T follicular helper cell (primary cell): ENCODE results near the gene MRPL52.
"Not testable (repeated sequence)": the region's sequence is repeated elsewhere in the genome, so short reads cannot be mapped to it uniquely, and the experiment has no call there.

Experiments
- DNase-seq: peaks from one replicate; pipeline ENCODE4 v3.0.0-alpha.2; 2020; ENCODE audit warnings: low read depth

Gene MRPL52

GRCh38 chr14:22854963-22855724 is 25.5 kb downstream of the MRPL52 start:
- no peak for DNase-seq

DNA sequence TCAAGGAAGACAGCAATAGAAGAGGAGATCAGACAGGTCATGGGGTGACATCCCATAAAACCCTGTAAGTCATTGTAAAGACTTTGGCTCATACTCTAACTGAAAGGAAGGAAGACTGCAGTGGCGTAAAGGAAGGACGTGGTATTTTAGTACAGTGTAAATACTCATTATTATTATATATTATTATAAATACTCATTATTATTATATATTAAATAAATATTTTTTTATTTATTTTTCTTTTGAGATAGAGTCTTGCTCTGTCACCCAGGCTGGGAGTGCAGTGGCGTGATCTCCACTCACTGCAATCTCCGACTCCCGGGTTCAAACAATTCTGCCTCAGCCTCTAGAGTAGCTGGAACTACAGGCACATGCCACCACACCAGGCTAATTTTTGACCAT is 26.7 kb downstream of the MRPL52 start:
- no peak for DNase-seq

- not testable (repeated sequence) for DNase-seq
Observed at GRCh38 chr14:22860377-22860776, 30.7 kb downstream of the MRPL52 start.

GRCh38 chr14:22861651-22862050 is 32.0 kb downstream of the MRPL52 start:
- DNase-seq = no peak

DNA sequence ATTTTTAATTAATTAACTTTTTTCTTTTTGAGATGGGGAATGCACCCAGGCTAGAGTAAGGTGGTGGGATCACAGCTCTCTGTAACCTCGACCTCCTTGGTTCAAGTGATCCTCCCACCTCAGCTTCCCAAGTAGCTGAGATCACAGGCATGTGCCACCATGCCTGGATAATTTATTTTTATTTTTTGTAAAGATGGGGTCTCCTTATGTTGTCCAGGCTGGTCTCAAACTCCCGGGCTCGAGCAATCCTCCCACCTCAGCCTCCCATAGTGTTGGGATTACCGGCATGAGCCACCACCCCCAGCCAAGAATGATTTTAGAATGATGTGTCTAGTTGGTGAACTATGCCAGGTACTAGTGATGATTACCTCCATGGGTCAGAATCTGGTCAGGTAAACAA is 35.3 kb downstream of the MRPL52 start:
- no peak for DNase-seq

DNA sequence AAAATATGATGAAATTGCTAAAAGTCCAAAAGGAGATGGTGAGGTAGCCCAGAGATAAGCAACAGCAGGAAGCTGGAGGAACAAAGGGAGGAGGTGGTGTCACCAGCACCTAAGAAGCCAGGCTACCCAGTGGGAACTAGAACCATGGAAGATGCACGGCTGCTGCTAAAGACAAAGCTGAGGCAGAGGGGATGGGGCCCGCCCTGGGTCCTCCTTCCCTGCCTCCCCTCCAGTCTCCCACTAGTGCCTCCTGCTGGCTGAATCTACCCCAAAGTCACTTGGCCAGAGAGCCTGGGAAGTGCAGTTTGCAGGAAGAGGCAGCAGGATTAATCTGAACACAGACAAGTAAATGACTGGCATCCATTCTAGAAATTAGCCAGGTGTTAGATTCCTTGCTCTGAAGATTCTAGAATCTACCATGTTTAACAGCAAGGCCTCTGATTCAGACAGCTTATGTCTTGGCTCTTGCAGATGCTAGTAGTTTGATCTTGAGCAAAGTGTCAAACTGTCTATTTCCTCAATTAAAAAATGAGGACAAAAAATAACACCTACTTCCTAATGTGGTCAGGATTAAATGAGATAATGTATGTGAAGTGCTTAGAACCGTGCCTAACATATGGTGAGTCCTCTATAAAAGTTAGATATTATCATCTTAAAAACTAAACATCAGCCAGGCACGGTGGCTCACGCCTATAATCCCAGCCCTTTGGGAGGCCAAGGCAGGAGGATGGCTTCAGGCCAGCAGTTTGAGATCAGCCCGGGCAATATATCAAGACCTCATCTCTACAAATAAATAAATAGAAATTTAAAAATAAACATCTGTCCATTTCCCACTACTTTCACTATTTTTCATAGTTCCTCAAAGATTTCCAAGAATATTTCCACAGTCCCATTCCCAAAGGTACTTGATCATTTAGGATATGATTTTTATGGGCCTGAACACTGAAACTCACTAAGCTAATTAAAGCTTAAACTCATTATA is 36.0 kb downstream of the MRPL52 start:
- no peak for DNase-seq

GRCh38 chr14:22866874-22867273 is 37.2 kb downstream of the MRPL52 start:
- no peak for DNase-seq

- no peak for DNase-seq
Observed at GRCh38 chr14:22870811-22871223, 41.1 kb downstream of the MRPL52 start.

DNA sequence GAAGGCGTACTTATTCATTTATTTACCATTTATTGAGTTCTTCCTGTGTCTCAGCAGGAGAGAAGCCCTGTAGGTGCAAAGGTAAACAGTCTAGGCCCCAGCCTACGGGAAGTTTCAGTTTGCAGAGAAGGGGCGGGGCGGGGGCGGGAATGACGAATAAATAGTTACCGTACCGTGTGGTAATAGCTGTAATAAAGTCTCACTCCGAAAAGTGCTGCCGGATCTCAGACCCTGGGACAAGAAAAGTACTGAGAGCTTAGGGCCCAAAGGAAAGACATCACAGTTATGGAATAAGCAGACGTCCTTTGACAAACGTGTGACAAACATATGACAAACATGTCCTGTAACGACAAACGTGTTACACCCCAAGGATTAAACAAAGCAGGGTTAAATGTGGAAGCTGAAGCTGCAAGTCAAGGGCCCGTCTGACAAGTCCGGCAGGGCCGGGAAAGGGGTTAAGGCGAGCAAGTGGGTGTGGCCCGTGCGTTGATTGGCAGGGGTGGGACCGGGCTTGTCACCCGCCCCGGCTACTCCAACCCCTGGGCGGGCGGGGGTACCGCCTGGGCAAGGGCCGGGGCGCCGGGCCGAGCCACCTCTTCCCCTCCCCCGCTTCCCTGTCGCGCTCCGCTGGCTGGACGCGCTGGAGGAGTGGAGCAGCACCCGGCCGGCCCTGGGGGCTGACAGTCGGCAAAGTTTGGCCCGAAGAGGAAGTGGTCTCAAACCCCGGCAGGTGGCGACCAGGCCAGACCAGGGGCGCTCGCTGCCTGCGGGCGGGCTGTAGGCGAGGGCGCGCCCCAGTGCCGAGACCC is 41.7 kb downstream of the MRPL52 start, which contains the start of gene LRP10:
TSS of gene LRP10 (plus strand) at position 517 of the 809 bp plus-strand sequence. CDS start 564 bp downstream, outside the sequence.
- peak; percentile 59 for DNase-seq

GRCh38 chr14:22872033-22872832 is 42.5 kb downstream of the MRPL52 start:
- DNase-seq = peak; percentile 59

DNA sequence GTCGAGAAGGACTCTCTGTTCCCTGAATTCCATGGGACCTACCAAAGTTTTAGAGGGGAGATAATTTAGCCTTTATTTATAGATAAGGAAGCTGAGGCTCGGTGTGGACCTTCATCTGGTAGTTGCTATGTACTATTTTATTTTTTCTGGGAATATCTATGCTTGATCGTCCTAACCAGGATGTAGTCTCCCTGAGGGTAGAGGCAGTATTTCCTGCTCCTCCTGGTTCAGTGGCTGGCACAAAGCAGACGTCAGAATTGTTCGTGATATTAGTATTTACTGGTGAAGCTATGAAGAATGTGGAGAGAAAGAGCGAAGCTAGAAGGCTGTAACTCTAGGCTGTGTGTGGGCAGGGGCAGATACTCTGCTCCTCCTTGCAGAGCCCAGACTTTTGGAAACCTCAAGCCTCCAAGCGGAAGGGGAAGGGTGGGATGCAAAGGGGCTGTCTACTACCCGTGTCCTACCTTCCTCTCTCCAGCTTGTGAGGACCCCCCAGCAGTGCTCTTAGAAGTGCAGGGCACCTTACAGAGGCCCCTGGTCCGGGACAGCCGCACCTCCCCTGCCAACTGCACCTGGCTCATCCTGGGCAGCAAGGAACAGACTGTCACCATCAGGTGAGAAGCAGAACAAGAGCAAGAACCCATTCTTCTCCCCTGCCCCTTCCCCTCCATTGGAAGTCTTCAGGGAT is 43.3 kb downstream of the MRPL52 start:
- DNase-seq = no peak

- DNase-seq = no peak
Observed at GRCh38 chr14:22875003-22875747, 45.5 kb downstream of the MRPL52 start.

DNA sequence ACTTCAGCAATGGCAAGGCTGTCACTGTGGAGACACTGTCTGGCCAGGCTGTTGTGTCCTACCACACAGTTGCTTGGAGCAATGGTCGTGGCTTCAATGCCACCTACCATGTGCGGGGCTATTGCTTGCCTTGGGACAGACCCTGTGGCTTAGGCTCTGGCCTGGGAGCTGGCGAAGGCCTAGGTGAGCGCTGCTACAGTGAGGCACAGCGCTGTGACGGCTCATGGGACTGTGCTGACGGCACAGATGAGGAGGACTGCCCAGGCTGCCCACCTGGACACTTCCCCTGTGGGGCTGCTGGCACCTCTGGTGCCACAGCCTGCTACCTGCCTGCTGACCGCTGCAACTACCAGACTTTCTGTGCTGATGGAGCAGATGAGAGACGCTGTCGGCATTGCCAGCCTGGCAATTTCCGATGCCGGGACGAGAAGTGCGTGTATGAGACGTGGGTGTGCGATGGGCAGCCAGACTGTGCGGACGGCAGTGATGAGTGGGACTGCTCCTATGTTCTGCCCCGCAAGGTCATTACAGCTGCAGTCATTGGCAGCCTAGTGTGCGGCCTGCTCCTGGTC is 46.1 kb downstream of the MRPL52 start:
- DNase-seq = no peak

- DNase-seq = no peak
Observed at GRCh38 chr14:22877000-22877501, 47.4 kb downstream of the MRPL52 start.

- no peak for DNase-seq
Observed at GRCh38 chr14:22878271-22879246, 48.9 kb downstream of the MRPL52 start.

DNA sequence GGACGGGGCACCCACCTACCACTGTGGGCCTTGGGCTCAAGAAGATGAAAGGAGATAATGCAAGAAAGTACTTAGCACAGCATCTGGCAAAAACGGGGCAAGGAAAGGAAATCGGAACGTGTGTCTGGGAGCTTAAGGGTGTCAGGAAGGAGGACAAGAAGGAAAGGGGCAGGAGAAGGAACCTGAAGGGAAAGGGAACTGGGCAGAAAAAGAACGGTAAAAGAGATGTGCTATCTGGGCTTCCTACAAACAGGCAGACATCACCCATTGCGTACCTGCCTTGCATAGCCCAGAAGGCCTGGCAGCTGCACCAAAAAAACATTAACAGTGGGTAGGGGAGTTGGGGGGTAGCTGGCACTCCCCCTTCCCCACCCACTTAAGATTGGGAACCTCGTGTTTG is 52.4 kb downstream of the MRPL52 start:
- DNase-seq = no peak

DNA sequence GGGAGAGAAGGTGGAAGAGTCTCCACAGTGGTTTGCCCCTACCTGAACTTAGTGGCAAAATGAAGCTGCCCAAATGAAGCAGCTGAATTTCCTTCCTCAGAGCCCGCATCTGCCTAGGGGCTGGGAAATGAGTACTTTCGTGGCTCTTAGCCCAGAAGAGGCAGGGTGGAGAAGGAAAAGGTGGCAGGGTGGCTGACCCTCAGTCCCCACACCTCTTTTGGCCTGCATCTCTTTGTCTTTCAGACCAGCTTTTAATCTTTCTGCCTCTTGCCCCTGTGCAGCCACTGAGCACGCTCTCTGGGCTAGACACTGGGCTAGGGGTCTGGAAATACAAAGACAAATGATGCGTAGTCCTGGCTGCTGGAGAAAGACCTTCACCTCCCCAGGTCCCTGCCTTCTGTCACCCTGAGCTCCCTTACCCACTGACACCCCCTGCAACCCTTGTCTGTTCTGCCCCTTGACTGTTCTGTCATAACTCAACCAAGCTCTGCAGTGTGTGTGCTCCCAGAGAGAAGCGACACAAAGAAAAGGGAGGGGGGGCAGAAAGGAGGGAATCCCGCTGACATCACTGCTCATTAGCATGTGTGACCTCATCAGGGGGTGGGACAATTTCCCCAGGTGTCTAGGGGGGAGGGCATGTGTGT is 53.0 kb downstream of the MRPL52 start:
- peak; percentile 31 for DNase-seq
